Measurements from ENCODE around the gene RNF214.
"Not testable (repeated sequence)": the region's sequence is repeated elsewhere in the genome, so short reads cannot be mapped to it uniquely, and the experiment has no call there.

The RNF214 gene

DNA sequence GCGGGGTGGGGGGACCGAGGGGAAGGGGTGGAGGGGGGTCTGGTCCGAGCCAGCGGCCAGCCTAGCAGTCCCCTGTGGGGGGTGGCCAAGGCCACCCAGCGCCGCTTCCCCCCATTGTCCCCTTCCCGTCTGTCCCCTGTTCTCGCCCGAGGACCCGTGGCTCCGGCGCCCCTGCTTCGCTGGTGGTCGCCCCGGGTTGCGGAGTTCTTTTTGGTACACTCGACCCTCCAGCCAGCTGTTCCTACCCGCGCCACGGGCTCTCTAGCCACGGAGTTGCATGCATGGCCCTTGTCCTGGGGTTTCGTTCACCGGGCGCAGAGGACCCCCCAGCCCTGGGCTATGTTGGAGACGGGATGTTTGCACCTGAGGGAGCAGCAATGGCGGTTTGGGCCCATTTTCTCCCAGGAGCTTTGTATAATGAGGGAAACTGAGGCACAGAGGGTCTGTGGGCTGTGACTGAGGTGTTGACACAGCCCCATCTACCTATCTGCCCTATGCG lies 489 bp downstream of the RNF214 start:
- DNase-seq: no peak

DNA sequence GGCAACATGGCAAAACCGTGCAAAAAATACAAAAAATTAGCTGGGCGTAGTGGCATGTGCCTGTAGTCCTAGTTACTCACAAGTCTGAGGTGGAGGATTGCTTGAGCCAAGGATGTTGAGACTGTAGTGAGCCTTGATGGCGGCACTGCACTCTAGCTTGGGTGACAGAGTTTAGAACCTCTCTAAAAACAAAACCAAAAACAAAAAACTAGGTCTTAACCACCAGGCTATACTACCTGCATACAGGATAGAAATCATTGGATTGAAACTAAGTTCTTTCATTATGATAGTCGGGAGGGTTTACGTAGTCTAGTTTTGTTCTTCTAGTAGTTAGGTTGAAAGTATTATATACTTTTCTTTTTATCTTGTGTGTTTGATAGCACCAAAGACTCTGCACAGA lies 5.8 kb downstream of the RNF214 start:
- DNase-seq: no peak

- no peak for DNase-seq
Measured at GRCh38 chr11:117239295-117239694, 6.8 kb downstream of the RNF214 start.

DNA sequence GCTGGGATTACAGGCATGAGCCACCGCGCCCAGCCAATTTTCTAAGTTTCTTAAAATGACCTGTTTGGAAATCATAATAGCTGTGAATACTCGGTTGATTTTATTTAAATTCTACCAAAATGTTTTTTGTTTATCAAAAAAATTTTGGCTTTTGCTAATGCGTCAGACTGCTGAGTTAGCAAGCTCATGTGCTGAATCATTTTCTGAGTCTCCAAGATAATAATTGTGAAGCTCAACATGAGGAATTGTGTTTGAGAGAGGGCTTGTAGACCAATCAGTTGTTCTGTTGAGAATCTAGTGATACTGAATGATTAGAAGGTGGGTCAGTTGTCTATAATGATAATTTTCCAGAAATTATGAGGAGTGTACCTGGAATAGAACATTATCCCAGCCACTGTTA lies 15.9 kb downstream of the RNF214 start:
- DNase-seq: no peak

DNA sequence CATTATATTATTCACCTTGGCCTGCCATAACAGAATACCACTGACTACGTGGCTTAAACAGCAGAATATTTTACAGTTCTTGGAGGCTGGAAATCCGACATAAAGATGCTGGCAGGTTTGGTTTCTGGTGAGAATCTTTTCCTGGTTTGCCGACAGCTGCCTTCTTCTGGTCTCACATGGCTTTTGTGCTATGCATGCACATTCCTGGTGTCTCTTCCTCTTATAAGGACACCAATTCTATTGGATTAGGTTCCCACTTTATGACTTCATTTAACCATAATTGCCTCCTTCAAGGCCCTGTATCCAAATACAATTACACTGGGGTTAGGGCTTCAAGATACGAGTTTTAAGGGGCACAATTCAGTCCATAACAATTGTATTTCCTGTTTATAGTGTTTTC lies 17.1 kb downstream of the RNF214 start:
- no peak for DNase-seq

GRCh38 chr11:117251506-117251905 lies 19.0 kb downstream of the RNF214 start:
- no peak for DNase-seq

- DNase-seq: no peak
Measured at GRCh38 chr11:117255966-117256365, 23.5 kb downstream of the RNF214 start.

GRCh38 chr11:117256573-117256972 lies 24.1 kb downstream of the RNF214 start:
- no peak for DNase-seq

DNA sequence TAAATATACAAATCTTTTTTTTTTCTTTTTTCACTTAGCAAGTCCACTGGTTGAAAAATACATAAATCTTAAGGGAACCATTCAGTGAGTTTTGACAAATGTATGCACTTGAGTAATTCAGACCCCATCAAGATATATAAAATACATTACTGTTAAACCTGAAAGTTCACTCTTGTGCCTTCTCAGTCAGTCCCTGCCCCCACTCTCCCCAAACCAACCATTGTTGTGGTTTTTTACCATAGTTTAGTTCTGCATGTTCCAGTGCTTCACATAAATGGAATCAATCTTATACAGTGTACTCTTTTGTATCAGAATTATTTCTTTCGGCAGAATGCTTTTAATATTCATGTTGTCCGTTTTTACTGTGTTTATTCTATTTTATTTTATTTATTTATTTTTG lies 26.1 kb downstream of the RNF214 start:
- no peak for DNase-seq

- DNase-seq: no peak
Measured at GRCh38 chr11:117259417-117259816, 26.9 kb downstream of the RNF214 start.

DNA sequence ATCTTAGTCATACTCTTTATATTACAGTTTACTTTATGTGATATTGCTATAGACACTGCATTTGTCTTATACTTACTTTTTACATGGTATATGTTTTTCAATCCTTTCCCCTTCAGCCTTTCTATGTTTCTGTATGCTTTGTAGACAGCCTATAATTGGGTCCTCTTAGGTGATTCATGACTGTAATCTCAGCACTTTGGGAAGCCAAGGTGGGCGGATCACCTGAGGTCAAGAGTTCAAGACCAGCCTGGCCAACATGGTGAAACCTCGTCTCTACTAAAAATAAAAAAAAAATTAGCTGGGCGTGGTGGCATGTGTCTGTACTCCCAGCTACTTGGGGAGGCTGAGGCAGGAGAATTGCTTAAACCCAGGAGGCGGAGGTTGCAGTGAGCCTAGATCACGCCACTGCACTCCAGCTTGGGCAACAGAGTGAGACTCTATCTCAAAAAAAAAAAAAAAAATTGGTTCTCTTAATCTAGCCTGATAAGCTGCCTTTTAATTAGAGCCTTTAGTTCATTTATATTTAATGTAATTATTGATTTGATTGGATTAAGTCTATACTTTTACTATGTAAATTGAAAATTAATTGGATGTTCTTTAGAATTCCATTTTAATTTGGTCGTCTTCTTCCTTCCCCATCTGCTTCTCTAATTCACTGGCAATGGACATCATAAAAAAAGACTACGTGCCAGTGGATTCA lies 32.3 kb downstream of the RNF214 start:
- DNase-seq: not testable (repeated sequence)

- DNase-seq: no peak
Measured at GRCh38 chr11:117265745-117266144, 33.3 kb downstream of the RNF214 start.

- no peak for DNase-seq
Measured at GRCh38 chr11:117269856-117270255, 37.4 kb downstream of the RNF214 start.

GRCh38 chr11:117271208-117271607 lies 38.7 kb downstream of the RNF214 start:
- no peak for DNase-seq

GRCh38 chr11:117272175-117272574 lies 39.7 kb downstream of the RNF214 start:
- DNase-seq: not testable (repeated sequence)

DNA sequence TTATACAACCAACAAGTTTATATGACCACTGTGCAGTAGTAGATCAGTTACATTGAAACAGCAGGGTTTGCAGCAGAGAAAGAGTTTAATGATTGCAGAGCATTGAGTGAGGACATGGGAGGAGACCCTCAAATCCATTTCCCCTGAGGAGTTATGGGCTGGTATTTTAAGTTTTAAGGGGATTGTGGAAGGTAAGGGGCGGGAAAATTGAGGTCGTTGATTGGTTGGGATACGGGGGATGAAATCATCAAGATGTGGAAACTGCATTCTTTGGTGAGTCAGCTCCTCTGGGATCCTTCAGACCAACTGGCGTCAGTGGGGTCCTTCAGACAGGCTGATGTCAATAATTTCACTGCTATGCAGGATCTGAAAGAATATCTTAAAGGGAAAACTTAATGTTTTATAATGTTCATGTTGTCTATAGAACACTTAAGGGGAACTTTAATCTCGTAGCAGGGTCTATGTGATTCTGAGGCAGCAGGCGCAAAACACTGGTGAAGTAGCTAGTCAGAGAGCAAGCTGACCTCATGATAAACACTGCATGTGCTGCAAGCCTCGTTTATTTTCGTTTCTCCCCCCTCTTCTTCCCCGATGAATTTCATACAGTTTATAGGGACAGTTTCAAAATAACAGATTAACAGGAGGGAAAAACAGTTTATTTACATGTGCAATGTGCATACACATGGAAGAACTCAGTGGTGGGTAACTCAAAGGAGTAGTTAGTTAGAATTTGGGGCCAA lies 41.2 kb downstream of the RNF214 start:
- no peak for DNase-seq

- no peak for DNase-seq
Measured at GRCh38 chr11:117278347-117278746, 45.9 kb downstream of the RNF214 start.

DNA sequence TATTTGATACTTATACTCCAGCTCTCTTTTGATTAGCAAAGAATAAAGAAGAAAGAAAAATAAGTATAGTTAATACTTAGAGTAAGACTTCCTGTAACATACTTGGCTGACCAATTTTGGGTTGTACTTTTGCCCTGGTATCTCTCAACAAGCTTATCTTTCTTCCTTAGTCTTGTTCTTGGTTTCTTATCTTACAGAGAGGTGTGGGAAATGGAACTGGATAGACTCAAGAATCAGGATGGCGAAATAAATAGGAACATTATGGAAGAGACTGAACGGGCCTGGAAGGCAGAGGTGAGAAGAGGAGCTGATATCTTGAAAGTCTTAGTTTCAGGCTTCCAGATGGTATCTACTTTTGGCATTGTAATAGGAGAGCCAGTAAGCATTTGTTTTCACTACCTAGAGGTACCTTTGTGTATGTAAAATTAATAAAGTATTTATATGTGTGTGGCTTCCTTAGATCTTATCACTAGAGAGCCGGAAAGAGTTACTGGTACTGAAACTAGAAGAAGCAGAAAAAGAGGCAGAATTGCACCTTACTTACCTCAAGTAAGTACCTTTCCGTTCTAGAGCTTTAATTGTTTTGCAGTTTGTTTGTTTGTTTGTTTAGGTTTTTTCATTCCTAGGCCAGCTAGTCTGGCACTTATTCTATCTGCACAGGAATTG lies 47.4 kb downstream of the RNF214 start:
- DNase-seq: no peak

DNA sequence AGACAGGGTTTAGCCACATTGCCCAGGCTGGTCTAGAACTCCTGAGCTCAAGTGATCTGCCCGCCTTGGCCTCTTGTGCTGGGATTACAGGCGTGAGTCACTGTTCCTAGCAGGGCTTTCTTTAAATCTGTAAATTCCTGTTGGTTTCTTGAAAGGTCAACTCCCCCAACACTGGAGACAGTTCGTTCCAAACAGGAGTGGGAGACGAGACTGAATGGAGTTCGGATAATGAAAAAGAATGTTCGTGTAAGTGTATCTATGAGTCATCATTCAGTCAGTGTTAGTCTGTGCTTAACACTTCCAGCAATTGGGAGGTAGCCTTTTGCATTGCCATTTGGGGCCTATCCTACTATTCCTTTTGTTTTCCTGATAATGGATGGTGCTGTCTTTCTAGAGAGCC lies 48.7 kb downstream of the RNF214 start:
- no peak for DNase-seq

DNA sequence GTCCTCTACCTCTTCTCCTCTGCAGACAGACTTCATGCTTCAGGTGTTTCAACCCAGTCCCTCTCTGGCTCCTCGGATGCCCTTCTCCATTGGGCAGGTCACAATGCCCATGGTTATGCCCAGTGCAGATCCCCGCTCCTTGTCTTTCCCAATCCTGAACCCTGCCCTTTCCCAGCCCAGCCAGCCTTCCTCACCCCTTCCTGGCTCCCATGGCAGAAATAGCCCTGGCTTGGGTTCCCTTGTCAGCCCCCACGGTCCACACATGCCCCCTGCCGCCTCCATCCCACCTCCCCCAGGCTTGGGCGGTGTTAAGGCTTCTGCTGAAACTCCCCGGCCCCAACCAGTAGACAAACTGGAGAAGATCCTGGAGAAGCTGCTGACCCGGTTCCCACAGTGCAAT lies 49.4 kb downstream of the RNF214 start:
- DNase-seq: no peak

DNA sequence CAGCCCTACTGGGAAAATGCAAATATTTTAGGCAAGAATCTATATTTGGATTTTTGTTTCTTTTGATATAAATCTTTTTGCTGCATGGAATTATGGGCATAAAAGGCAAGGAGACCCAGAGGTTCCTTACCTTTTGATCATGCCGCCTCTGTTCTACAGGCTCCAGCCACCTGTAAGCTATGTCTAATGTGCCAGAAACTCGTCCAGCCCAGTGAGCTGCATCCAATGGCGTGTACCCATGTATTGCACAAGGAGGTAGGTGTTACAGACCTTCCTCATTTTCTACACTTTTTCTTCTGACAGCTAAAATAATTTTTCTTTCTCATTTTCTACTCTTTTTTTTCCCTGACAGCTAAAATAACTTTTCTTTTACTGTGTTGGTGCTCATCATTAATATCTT lies 50.5 kb downstream of the RNF214 start:
- DNase-seq: no peak

- DNase-seq: no peak
Measured at GRCh38 chr11:117284053-117284452, 51.6 kb downstream of the RNF214 start.

- DNase-seq: no peak
Measured at GRCh38 chr11:117286588-117286987, 54.1 kb downstream of the RNF214 start.

GRCh38 chr11:117287668-117288067 lies 55.2 kb downstream of the RNF214 start:
- DNase-seq: no peak
